22Rv1 (cell line): ENCODE measurements around the gene NOS1AP.

ENCODE experiments used
- H3K27ac ChIP-seq: fragments of 450-650 bp; 2 replicates; pipeline ENCODE4 v1.5.1; 2017
- ZFX ChIP-seq: fragments of 450-650 bp; IDR thresholded peaks from 2 replicates; pipeline ENCODE4 v1.6.1; 2017; ENCODE audit warnings: antibody characterized with exemption, borderline replicate concordance
- TF ChIP-seq, protein P1 (sequence below): fragments of 450-650 bp; IDR thresholded peaks from 2 replicates; pipeline ENCODE4 v1.5.1; 2017; ENCODE audit warnings: mild to moderate bottlenecking

Gene NOS1AP

DNA sequence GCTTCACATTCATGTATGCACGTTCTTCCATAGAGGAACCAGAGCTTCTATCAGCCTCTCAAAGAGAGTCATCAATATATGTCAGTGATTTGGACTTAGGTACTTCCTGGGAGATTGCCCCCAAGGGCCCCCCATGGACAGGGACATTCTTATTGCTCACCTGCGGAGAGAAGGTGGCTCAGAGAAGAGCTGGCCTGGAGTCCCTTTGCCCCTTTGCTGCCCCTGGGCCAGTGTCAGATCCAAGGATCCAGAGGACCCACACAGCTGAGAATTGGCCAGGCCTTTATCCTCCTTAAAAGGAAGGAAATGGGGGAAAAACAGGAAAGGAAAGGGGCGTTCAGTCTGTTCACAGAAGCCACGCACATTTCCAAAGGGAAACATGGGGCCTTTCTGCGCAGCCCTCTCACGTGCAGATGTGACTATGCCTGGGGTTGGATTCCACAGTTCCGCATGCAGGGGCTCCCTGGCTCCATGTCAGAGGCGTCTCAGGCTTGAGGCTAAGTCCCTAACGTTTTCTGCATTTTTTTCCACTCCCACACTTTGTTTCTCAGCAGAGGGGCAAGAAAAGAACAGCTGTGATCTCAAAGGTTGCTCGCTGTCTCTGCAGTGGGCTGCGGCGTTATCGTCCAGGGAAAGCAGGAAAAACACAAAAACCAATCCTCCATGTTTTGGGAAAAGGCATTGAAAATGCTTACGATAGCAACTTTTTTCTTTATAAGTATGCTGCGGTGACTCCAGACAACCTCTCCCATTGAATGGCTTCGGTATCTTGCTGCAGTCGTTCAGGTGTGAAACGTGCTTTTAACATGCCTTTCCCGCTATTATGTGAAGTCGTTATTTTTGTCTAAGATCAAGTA, 318.0 kb downstream of the NOS1AP start:
- TF ChIP-seq, protein P1, sequence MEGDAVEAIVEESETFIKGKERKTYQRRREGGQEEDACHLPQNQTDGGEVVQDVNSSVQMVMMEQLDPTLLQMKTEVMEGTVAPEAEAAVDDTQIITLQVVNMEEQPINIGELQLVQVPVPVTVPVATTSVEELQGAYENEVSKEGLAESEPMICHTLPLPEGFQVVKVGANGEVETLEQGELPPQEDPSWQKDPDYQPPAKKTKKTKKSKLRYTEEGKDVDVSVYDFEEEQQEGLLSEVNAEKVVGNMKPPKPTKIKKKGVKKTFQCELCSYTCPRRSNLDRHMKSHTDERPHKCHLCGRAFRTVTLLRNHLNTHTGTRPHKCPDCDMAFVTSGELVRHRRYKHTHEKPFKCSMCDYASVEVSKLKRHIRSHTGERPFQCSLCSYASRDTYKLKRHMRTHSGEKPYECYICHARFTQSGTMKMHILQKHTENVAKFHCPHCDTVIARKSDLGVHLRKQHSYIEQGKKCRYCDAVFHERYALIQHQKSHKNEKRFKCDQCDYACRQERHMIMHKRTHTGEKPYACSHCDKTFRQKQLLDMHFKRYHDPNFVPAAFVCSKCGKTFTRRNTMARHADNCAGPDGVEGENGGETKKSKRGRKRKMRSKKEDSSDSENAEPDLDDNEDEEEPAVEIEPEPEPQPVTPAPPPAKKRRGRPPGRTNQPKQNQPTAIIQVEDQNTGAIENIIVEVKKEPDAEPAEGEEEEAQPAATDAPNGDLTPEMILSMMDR, result no peak
- TF ChIP-seq ZFX, result no peak
- no peak overlapping the region for H3K27ac ChIP-seq

- no peak overlapping the region for H3K27ac ChIP-seq
Measured at GRCh38 chr1:162388083-162388594, 318.6 kb downstream of the NOS1AP start.

DNA sequence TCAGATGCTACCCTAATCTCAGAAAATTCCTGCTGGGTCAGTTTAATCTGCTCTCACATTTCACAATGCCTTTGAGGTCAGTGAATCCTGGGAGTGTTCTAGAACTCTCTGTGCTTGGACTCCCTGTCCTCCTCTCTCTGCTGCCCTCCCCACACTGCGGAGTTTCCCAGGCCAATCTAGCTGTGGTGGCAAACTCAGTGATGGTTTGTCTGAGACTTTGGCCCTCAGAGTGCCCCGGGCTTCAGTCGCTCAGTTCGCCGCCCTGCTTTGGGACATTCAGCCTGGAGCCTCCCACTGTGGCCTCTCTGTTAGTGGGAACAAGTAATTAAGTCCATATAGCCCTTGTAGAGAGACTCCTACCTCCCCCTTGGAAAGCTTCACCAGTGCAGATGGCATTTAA, 319.1 kb downstream of the NOS1AP start:
- TF ChIP-seq, protein P1, result no peak
- TF ChIP-seq ZFX, result no peak
- no peak overlapping the region for H3K27ac ChIP-seq

More at GRCh38 chr1:162388083-162388594, 318.6 kb downstream of the NOS1AP start:
- no peak for TF ChIP-seq ZFX
- TF ChIP-seq, protein P1, result no peak

DNA sequence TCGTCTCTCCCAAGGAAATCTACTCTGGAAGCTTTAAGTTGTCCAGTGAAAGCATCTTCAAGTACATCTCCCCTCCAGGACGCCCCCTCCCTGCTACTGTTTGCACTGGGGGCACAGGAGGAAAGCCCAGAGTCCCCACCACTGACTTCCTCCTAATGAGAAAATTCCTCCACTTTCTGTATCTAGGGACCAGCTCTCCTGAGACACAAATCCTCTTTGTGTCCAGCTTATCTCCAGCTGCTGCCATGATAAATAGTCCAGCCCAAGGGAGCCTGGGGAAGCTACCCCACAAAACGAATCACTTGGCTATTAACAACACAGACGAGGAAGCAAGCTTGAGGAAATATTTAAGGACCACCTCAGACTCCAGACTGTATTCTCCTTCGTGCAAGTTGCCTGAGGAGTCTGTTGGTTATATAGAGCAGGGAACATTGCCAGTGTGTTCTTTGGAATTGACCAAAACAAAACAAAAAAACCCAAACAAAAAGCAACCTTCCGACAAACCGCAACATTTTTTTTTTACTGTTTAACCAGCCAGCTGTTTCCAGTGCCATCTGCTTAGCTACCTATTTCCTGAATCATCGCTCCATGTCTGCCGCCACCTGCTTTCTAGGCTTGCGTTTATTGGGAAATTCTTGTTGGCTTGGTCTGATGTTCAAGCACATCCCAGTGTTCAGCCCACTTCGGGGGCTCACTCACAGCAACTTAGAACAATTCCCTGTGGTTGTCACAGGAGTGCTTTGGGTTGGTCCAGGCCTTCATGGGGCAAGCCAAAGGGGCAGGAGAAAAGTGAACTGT, 319.7 kb downstream of the NOS1AP start:
- TF ChIP-seq, protein P1, result no peak
- no peak for TF ChIP-seq ZFX
- no peak overlapping the region for H3K27ac ChIP-seq

- no peak for TF ChIP-seq ZFX
- TF ChIP-seq, protein P1, result no peak
- no peak overlapping the region for H3K27ac ChIP-seq
Measured at GRCh38 chr1:162389971-162390370, 320.5 kb downstream of the NOS1AP start.

DNA sequence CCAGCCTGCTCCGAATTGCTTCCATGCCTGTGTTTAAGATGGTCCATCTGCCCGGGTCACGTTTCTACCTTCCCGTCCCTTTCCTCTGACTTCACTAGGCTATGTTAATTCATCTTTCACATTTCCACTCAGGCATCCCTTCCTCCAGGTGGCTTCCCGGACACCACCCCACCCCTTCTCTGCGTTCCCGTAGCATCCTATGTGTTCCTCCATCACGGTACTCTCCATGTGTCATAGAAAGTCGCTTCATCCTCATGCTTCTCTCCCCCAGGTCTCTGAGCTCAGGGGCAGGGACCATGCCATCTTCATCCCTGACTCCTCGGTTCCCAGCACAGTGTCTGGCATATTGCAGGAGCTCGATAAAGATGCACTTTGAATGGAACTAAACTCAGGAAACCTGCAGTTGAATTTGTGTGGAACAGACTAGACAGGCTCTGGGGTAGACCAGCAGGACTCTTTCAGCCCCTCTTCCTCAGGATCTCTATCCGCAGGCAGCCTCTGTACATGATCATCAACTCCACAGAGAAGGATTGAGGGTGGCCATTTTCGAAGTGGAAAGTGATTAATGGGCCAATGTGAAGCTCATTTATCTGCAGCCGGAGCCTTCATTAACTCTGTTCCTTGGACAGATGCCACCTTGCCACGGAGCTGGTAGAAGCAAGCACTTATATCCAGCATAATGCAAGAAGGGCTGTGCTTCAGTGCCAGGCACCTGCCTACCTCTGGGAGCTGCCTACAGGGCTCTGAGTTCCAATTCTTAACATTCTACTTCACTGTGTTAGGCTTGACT, 321.1 kb downstream of the NOS1AP start:
- no peak overlapping the region for H3K27ac ChIP-seq
- TF ChIP-seq, protein P1, result no peak
- TF ChIP-seq ZFX, result no peak
